Adrenal gland (tissue), 12 donors: ENCODE data around the gene CNDP1. TPM values are rescaled to one million over a fixed set of nuclear protein-coding genes. Genes with fewer than 3 reads are reported as not detected.
"Not testable (repeated sequence)": the region's sequence is repeated elsewhere in the genome, so short reads cannot be mapped to it uniquely, and the experiment has no call there.

Experiments used
- DNase-seq, 7 donors: peaks; one replicate each; pipeline ENCODE4 v3.0.0-alpha.2; 2019 to 2020
- H3K27ac ChIP-seq, 5 donors: fragments of 200-600 bp; sonication (generic) in 4 of 5; 1 replicate in 3 of 5; 2 replicates in 2 of 5; pipeline versions ENCODE4 v1.5.1 to v1.8.0; 2016 to 2020; ENCODE audit warnings: mild to moderate bottlenecking in 1 of 5
- H3K27me3 ChIP-seq: fragments of 200-600 bp; 2 replicates; pipeline ENCODE4 v1.8.0; 2021
- H3K36me3 ChIP-seq, 2 donors: fragments of 200-600 bp; replicated peaks in 1 of 2; 1 replicate in 1 of 2; 2 replicates in 1 of 2; pipeline versions ENCODE4 v1.5.1 to v1.8.0; 2018 to 2022
- H3K4me1 ChIP-seq, 2 donors: fragments of 200-600 bp; replicated peaks in 1 of 2; 1 replicate in 1 of 2; 2 replicates in 1 of 2; pipeline versions ENCODE4 v1.5.1 to v1.8.0; 2018 to 2021
- H3K4me3 ChIP-seq, 4 donors: fragments of 200-600 bp; sonication (generic) in 3 of 4; one replicate each; pipeline ENCODE4 v1.5.1; 2016 to 2018
- H3K9me3 ChIP-seq, 3 donors: fragments of 200-600 bp; sonication (generic) in 1 of 3; replicated peaks in 1 of 3; 1 replicate in 2 of 3; 2 replicates in 1 of 3; pipeline versions ENCODE4 v1.5.1 to v1.8.0; 2016 to 2021
- POLR2A ChIP-seq, 2 donors: fragments of 450-650 bp; IDR thresholded peaks; one replicate each; pipeline ENCODE4 v1.6.1; 2017; ENCODE audit warnings: antibody characterized with exemption in 2 of 2, mild to moderate bottlenecking in 2 of 2, moderate library complexity in 1 of 2
- WGBS, 4 donors: extraction: QIAGEN DNeasy Blood & Tissue Kit in 2 of 4; methylation state at CpG; one replicate each; pipeline versions ENCODE4 v1.1.5 to v1.1.7; 2013 to 2017; 5-methylcytosine and 5-hydroxymethylcytosine counted together
- intact Hi-C, 2 donors: fragments of 100-400 bp; cut with DNase I; formaldehyde crosslinking; loops; one replicate each; pipeline versions ENCODE4 v1.14.1 to v1.15.0; 2022 to 2023
- polyA plus RNA-seq, 3 donors: library from polyadenylated mRNA; stranded (reverse); fragments of 200-250 nt in 2 of 3; fragments of 350-450 nt in 1 of 3; fragmentation: Illumina TruSeq in 1 of 3; extraction: RNeasy Lipid Tissue Mini Kit (QIAGEN cat#74804) in 1 of 3; gene quantifications; one replicate each; pipeline ENCODE4 v1.2.3, GENCODE V29; 2013 to 2014
- total RNA-seq, 9 donors: library from RNA; depleted of rRNA in 4 of 9; stranded (reverse); fragments of >200 nt in 4 of 9; fragments of 120-200 nt in 1 of 9; fragmentation: NEBNext Ultra II Directional in 1 of 9; extraction: Animal tissue kit (Norgen Biotek cat#: 25700) in 1 of 9; gene quantifications; one replicate each; pipeline versions ENCODE4 v1.1.0 to v1.2.4, GENCODE V29; 2013 to 2023
- TF ChIP-seq, protein P1 (sequence below), 6 experiments: fragments of 450-650 bp in 4 of 6; fragments of 200-600 bp in 2 of 6; sonication (generic) in 1 of 6; IDR thresholded peaks; 1 replicate in 5 of 6; 2 replicates in 1 of 6; pipeline versions ENCODE4 v1.5.1 to v1.8.0; 2016 to 2021; ENCODE audit warnings: antibody characterized with exemption in 6 of 6, mild to moderate bottlenecking in 2 of 6, moderate library complexity in 1 of 6
- donor health status: healthy with polysubstance abuse.
- donor health status: Bipolar disorder and iron deficiency.
- donor health status: DM: yes; HTN: yes; CAD: no.
- donor health status: DM: no; HTN: no; CAD: no.
- donor health status: DM: no; HTN: no; CAD: no.
- donor health status: DM: yes; HTN: yes; CAD: no.

The CNDP1 gene
- total and polyA plus RNA-seq, 12 donors, result 0.16 to 0.27 TPM; not detected in 10

DNA sequence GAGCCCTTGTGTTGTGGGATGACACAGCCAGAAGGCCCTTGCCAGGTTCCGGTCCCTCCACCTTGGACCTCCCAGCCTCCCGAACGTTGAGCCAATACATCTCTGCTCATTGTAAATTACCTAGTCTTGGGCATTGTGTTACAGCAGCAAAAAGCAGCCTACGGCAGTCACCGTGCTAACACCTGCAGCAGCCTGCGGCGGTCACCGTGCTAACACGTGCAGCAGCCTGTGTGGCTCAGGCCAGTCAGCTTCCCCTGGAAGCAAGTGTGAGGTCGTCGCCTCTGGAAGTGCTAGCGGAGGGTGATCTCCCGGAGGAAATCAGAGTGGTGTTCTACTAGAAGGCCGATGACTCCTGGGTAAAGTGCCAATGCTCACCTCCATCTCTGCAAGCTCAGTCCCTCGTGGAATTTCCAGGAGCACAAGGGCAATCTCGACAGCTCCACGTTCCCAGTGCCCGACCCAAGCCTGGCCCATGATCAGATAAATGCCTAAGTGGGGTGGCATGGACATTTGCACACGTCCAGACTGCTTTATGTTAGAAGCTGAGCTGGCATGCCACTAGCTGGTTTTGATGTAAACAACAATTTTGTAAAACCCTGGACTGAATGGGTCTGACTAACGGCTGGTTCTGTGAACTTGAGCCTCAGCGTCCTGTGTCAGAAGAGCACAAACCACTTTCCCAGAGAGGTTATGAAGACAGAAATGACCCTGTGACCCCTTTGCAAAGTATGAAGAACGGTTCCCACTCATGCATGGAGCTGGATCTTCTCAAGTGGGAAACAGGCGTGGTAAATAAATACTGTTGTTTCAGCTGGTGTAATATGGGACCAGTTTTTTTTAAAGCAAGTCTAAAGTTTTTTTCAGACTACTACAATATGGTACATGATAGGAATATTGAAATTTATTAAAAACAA, 11.4 kb upstream of the CNDP1 start:
- Histone ChIP-seq H3K4me3 (no peak overlapping the region), H3K4me1 (no peaks in the 10 kb centered on the region), H3K9me3 (no peaks in the 10 kb centered on the region), H3K27me3 (no peaks in the 10 kb centered on the region), H3K27ac (no peak overlapping the region), H3K36me3 (peaks cover 0 to 28% of the 10 kb centered on the region in 2 donors)
- WGBS, 4 donors, result 84 to 89% (median 86%) methylated on average over 18 to 23 of the region's 23 CpGs
- DNase-seq, result no peak
- TF ChIP-seq, protein P1, sequence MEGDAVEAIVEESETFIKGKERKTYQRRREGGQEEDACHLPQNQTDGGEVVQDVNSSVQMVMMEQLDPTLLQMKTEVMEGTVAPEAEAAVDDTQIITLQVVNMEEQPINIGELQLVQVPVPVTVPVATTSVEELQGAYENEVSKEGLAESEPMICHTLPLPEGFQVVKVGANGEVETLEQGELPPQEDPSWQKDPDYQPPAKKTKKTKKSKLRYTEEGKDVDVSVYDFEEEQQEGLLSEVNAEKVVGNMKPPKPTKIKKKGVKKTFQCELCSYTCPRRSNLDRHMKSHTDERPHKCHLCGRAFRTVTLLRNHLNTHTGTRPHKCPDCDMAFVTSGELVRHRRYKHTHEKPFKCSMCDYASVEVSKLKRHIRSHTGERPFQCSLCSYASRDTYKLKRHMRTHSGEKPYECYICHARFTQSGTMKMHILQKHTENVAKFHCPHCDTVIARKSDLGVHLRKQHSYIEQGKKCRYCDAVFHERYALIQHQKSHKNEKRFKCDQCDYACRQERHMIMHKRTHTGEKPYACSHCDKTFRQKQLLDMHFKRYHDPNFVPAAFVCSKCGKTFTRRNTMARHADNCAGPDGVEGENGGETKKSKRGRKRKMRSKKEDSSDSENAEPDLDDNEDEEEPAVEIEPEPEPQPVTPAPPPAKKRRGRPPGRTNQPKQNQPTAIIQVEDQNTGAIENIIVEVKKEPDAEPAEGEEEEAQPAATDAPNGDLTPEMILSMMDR (IDR thresholded peaks at IDR 0.05), result no peak
- TF ChIP-seq POLR2A (IDR thresholded peaks at IDR 0.05), result no peak
- intact Hi-C loops, result no loop called here

- peak in 4 of 7 donors; percentile 30 to 62 (median 41) for DNase-seq
- Histone ChIP-seq H3K4me3 (no peak overlapping the region), H3K9me3 (no peaks in the 10 kb centered on the region), H3K27me3 (no peaks in the 10 kb centered on the region), H3K4me1 (no peaks in the 10 kb centered on the region), H3K36me3 (peaks cover 0 to 18% of the 10 kb centered on the region in 2 donors), H3K27ac (no peak overlapping the region)
- TF ChIP-seq POLR2A (IDR thresholded peaks at IDR 0.05), result no peak
- intact Hi-C loops, result no loop called here
- WGBS, 4 donors, result 18 to 27% (median 20%) methylated on average over 5 of the region's 5 CpGs
Measured at GRCh38 chr18:74524097-74524496, 10.2 kb upstream of the CNDP1 start.

DNA sequence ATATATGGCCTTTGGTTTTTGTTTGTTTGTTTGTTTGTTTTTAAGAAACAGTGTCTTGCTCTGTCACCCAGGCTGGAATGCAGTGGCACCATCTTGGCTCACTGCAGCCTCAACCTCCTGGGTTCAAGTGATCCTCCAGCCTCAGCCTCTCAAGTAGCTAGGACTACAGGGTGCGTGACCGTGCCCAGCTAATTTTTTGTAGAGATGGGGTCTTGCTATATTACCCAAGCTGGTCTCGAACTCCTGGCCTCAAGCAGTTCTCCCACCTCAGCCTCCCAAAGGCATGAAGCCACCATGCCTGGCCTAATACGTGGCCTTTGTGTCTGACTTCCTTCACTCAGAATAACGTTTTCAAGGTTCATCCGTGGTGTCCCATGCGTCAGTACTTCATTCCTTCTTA, 9.4 kb upstream of the CNDP1 start:
- intact Hi-C loops, H3K9me3 ChIP-seq, H3K27me3 ChIP-seq, DNase-seq, H3K4me1 ChIP-seq, H3K4me3 ChIP-seq, H3K27ac ChIP-seq: not testable (repeated sequence)
- H3K36me3 ChIP-seq, result peaks cover 0 to 10% of the 10 kb centered on the region in 2 donors
- 91 to 95% (median 93%) methylated on average over 7 of the region's 7 CpGs for WGBS, 4 donors

DNA sequence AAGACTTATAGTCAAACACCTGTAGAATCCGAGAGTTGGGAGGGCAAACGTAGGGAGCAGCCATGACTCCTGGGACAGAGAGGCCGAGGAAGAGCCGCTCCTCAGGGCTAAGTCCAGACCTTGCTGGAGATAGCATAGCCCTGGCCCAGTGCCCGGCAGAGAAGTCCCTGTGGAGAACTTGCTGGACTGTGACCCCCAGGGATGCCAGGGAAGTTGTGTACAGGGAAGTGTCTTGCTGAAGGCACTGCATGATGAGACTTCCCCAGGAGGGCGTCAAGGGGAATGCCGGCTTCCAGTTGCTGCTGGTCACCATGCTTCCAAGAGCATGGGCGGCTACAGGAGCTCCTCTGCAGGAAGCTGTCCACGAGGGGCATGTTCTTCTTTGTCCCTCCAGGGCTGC, 8.6 kb upstream of the CNDP1 start:
- intact Hi-C loops, result no loop called here
- Histone ChIP-seq H3K4me1 (no peaks in the 10 kb centered on the region), H3K9me3 (no peaks in the 10 kb centered on the region), H3K36me3 (peaks cover 0 to 2% of the 10 kb centered on the region in 2 donors), H3K27ac (no peak overlapping the region), H3K27me3 (no peaks in the 10 kb centered on the region), H3K4me3 (no peak overlapping the region)
- TF ChIP-seq, protein P1 (IDR thresholded peaks at IDR 0.05), result no peak
- TF ChIP-seq POLR2A (IDR thresholded peaks at IDR 0.05), result no peak
- peak in 1 of 7 donors; percentile 42 for DNase-seq
- WGBS, 4 donors, result 74 to 87% (median 83%) methylated on average over 7 to 9 of the region's 9 CpGs

- WGBS, 4 donors, result 57 to 79% (median 73%) methylated on average over 2 of the region's 2 CpGs
- Histone ChIP-seq H3K36me3 (no peaks in the 10 kb centered on the region), H3K4me1 (no peaks in the 10 kb centered on the region), H3K9me3 (no peaks in the 10 kb centered on the region), H3K27ac (no peak overlapping the region), H3K4me3 (no peak overlapping the region), H3K27me3 (no peaks in the 10 kb centered on the region)
- intact Hi-C loops, result no loop called here
- no peak for TF ChIP-seq POLR2A (IDR thresholded peaks at IDR 0.05)
- TF ChIP-seq, protein P1 (IDR thresholded peaks at IDR 0.05), result no peak
- DNase-seq, result peak in 1 of 7 donors; percentile 17
Measured at GRCh38 chr18:74526488-74526887, 7.8 kb upstream of the CNDP1 start.
